ENCODE results near the gene CCDC40.

The CCDC40 gene

GRCh38 chr17:80116276-80116920, 80.0 kb downstream of the CCDC40 start:
- DNase-seq (ENCODE audit: low read depth in 2 of 2), result no peak

- no peak for DNase-seq (ENCODE audit: low read depth in 2 of 2)
Observed at GRCh38 chr17:80116921-80117380, 80.5 kb downstream of the CCDC40 start.

- DNase-seq (ENCODE audit: low read depth in 2 of 2), result no peak
Observed at GRCh38 chr17:80117491-80118401, 81.3 kb downstream of the CCDC40 start.

GRCh38 chr17:80118601-80119270, 82.3 kb downstream of the CCDC40 start:
- DNase-seq (ENCODE audit: low read depth in 2 of 2), result no peak

GRCh38 chr17:80119271-80119791, 82.9 kb downstream of the CCDC40 start:
- DNase-seq (ENCODE audit: low read depth in 2 of 2), result no peak

GRCh38 chr17:80119839-80120238, 83.4 kb downstream of the CCDC40 start:
- DNase-seq (ENCODE audit: low read depth in 2 of 2), result no peak

- DNase-seq (ENCODE audit: low read depth in 2 of 2), result no peak
Observed at GRCh38 chr17:80122026-80122575, 85.7 kb downstream of the CCDC40 start.

- no peak for DNase-seq (ENCODE audit: low read depth in 2 of 2)
Observed at GRCh38 chr17:80122926-80123505, 86.6 kb downstream of the CCDC40 start.

- DNase-seq (ENCODE audit: low read depth in 2 of 2), result no peak
Observed at GRCh38 chr17:80123791-80124190, 87.3 kb downstream of the CCDC40 start.

GRCh38 chr17:80124351-80124981, 88.0 kb downstream of the CCDC40 start:
- no peak for DNase-seq (ENCODE audit: low read depth in 2 of 2)

GRCh38 chr17:80125656-80126448, 89.4 kb downstream of the CCDC40 start:
- no peak for DNase-seq (ENCODE audit: low read depth in 2 of 2)

GRCh38 chr17:80126449-80126715, 89.9 kb downstream of the CCDC40 start:
- no peak for DNase-seq (ENCODE audit: low read depth in 2 of 2)

- no peak for DNase-seq (ENCODE audit: low read depth in 2 of 2)
Observed at GRCh38 chr17:80129006-80129565, 92.6 kb downstream of the CCDC40 start.

- DNase-seq (ENCODE audit: low read depth in 2 of 2), result no peak
Observed at GRCh38 chr17:80130992-80131391, 94.5 kb downstream of the CCDC40 start.

- DNase-seq (ENCODE audit: low read depth in 2 of 2), result no peak
Observed at GRCh38 chr17:80132906-80133625, 96.6 kb downstream of the CCDC40 start.

GRCh38 chr17:80133626-80133970, 97.2 kb downstream of the CCDC40 start:
- no peak for DNase-seq (ENCODE audit: low read depth in 2 of 2)

GRCh38 chr17:80137131-80137530, 100.7 kb downstream of the CCDC40 start:
- DNase-seq (ENCODE audit: low read depth in 2 of 2), result no peak

GRCh38 chr17:80138856-80139426, 102.5 kb downstream of the CCDC40 start:
- no peak for DNase-seq (ENCODE audit: low read depth in 2 of 2)

- no peak for DNase-seq (ENCODE audit: low read depth in 2 of 2)
Observed at GRCh38 chr17:80141463-80142165, 105.2 kb downstream of the CCDC40 start.
